Vagina (tissue), 2 donors: ENCODE data around the gene NFIX. TPM values are rescaled to one million over a fixed set of nuclear protein-coding genes. Genes with fewer than 3 reads are reported as not detected.

Experiments used
- DNase-seq, 2 donors: peaks; one replicate each; pipeline ENCODE4 v3.0.0-alpha.2; 2017; ENCODE audit errors: extremely low spot score in 2 of 2
- H3K27ac ChIP-seq: fragments of 200-600 bp; sonication (generic); one replicate; pipeline ENCODE4 v1.5.1; 2019
- H3K27me3 ChIP-seq: fragments of 200-600 bp; sonication (generic); one replicate; pipeline ENCODE4 v1.5.1; 2019
- H3K36me3 ChIP-seq, 2 donors: fragments of 200-600 bp; sonication (generic); one replicate each; pipeline ENCODE4 v1.5.1; 2017 to 2019
- H3K4me1 ChIP-seq: fragments of 200-600 bp; sonication (generic); one replicate; pipeline ENCODE4 v1.5.1; 2019
- H3K4me3 ChIP-seq, 2 donors: fragments of 200-600 bp; sonication (generic); 1 replicate in 1 of 2; 2 replicates in 1 of 2; pipeline ENCODE4 v1.5.1; 2016 to 2019
- H3K9me3 ChIP-seq: fragments of 200-600 bp; sonication (generic); one replicate; pipeline ENCODE4 v1.5.1; 2019
- CTCF ChIP-seq, 3 experiments: fragments of 450-650 bp in 2 of 3; fragments of 200-600 bp in 1 of 3; sonication (generic) in 1 of 3; IDR thresholded peaks; one replicate each; pipeline ENCODE4 v1.5.1; 2017 to 2019; ENCODE audit warnings: antibody characterized with exemption in 3 of 3, mild to moderate bottlenecking in 2 of 3, moderate library complexity in 2 of 3
- POLR2A ChIP-seq, 2 donors: fragments of 450-650 bp; IDR thresholded peaks; one replicate each; pipeline ENCODE4 v1.6.1; 2017; ENCODE audit warnings: antibody characterized with exemption in 2 of 2, mild to moderate bottlenecking in 2 of 2, moderate library complexity in 2 of 2
- POLR2AphosphoS5 ChIP-seq, 2 donors: sonication (generic); formaldehyde crosslinking; IDR thresholded peaks; one replicate each; pipeline ENCODE4 v1.9.0; 2017; ENCODE audit warnings: antibody characterized with exemption in 2 of 2, mild to moderate bottlenecking in 2 of 2, low read depth in 1 of 2; ENCODE audit not compliant: insufficient read depth in 1 of 2
- intact Hi-C: fragments of 100-400 bp; cut with DNase I; formaldehyde crosslinking; loops from one replicate; pipeline ENCODE4 v1.15.1; 2023
- total RNA-seq: library from RNA; depleted of rRNA; stranded (reverse); fragments of >200 nt; gene quantifications from one replicate; pipeline ENCODE4 v1.2.3, GENCODE V29; 2016

Gene NFIX
- total RNA-seq, 1 donor from 2014 or later = 81.8 TPM

DNA sequence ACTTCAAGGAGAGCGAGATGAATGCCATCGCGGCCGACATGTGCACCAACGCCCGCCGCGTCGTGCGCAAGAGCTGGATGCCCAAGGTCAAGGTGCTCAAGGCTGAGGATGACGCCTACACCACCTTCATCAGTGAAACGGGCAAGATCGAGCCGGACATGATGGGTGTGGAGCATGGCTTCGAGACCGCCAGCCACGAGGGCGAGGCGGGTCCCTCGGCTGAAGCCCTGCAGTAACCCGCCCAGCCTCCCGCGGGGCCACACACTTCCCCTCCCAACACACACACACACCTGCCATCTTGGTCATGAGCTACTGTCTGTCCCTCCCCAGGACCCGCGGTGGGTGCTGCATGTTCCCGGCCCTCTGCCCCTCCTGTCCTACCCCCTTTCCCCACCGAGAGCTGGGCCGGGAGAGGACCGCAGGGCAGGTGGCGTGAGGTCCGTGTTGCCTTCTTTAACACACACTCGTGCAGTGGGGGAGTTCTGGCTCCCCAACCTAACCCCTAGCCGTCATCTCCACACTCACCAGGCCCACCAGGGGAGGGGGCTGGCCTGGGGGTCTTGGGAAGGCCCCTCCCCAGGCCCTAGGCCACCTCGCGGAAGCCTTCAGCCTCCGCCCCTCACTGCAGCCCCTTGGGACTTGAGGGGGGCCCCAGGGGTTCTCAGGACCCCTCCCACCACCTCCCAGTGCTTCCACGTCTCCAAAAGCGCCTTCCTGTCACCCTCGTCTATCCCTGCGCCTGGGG, 143.1 kb downstream of the NFIX start:
- Histone ChIP-seq H3K27ac (no peak overlapping the region), H3K4me1 (no peaks in the 10 kb centered on the region), H3K36me3 (peaks cover 0 to 46% of the 10 kb centered on the region in 2 donors), H3K4me3 (no peak overlapping the region), H3K27me3 (no peaks in the 10 kb centered on the region), H3K9me3 (no peaks in the 10 kb centered on the region)
- no peak for DNase-seq
- TF ChIP-seq CTCF (IDR thresholded peaks at IDR 0.05) (no peak), POLR2A (IDR thresholded peaks at IDR 0.05) (no peak), POLR2AphosphoS5 (IDR thresholded peaks at IDR 0.05; ENCODE audit: insufficient read depth in 1 of 2, low read depth in 1 of 2) (no peak)
- intact Hi-C loops = no loop called here

DNA sequence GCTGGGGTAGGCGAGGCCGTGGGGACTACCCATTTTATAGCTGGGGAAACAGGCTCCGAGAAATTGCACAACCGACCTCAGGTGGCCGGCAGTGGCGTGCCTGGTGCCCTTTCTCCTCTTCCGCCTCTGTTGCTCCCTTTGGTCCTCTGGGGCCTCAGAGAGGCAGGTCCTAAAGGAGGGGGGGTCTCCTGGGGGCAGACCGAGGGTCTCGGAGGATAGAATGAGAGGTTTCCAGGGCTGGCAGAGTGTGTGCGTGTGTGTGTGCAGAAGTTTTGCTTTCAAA, 143.6 kb downstream of the NFIX start:
- intact Hi-C loops = no loop called here
- Histone ChIP-seq H3K4me1 (no peaks in the 10 kb centered on the region), H3K36me3 (peaks cover 0 to 46% of the 10 kb centered on the region in 2 donors), H3K27ac (no peak overlapping the region), H3K9me3 (no peaks in the 10 kb centered on the region), H3K27me3 (no peaks in the 10 kb centered on the region), H3K4me3 (no peak overlapping the region)
- DNase-seq = no peak
- TF ChIP-seq CTCF (IDR thresholded peaks at IDR 0.05) = no peak
- no peak for TF ChIP-seq POLR2AphosphoS5 (IDR thresholded peaks at IDR 0.05; ENCODE audit: insufficient read depth in 1 of 2, low read depth in 1 of 2)
- TF ChIP-seq POLR2A (IDR thresholded peaks at IDR 0.05) = no peak

DNA sequence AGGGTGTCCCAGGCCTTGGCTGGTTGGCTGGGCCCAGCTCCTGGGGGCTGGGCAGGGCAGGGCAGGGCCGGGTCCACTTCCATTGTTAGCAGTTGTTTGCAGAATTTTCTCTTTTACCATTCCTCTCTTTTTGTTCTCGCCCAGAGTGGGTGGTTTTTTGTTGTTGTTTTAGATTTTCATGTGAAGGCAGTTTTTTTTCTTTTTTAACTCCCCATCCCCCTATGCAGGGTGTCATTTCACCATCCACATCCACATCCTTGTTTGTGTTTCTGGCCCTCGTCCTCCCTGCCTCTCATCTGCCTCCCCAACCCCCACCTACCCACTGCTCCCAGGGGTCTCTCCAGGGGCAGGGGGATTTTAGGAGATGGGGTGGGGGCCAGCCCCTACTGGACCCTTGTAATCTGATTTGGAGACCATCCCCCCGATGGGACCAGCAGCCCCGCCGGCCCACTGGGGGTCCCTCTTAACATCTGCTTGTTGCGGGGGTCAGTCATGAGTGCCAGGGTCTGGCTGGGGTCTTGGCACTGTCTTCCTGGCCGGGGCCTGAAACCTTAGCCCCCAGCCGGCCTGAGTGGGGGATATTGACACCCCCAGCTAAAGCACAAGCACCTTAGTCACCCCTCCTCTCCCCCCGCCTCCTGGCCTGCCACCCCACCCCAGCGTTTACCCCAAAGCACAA, 144.5 kb downstream of the NFIX start:
- Histone ChIP-seq H3K36me3 (peaks cover 0 to 55% of the 10 kb centered on the region in 2 donors), H3K27ac (no peak overlapping the region), H3K4me1 (no peaks in the 10 kb centered on the region), H3K4me3 (no peak overlapping the region), H3K27me3 (no peaks in the 10 kb centered on the region), H3K9me3 (no peaks in the 10 kb centered on the region)
- TF ChIP-seq CTCF (IDR thresholded peaks at IDR 0.05) (no peak), POLR2A (IDR thresholded peaks at IDR 0.05) (no peak), POLR2AphosphoS5 (IDR thresholded peaks at IDR 0.05; ENCODE audit: insufficient read depth in 1 of 2, low read depth in 1 of 2) (no peak)
- intact Hi-C loops = loop anchor here (10.0 kb wide), 1 partner anchor 95 kb away; no protein-coding TSS in a partner anchor
- no peak for DNase-seq

DNA sequence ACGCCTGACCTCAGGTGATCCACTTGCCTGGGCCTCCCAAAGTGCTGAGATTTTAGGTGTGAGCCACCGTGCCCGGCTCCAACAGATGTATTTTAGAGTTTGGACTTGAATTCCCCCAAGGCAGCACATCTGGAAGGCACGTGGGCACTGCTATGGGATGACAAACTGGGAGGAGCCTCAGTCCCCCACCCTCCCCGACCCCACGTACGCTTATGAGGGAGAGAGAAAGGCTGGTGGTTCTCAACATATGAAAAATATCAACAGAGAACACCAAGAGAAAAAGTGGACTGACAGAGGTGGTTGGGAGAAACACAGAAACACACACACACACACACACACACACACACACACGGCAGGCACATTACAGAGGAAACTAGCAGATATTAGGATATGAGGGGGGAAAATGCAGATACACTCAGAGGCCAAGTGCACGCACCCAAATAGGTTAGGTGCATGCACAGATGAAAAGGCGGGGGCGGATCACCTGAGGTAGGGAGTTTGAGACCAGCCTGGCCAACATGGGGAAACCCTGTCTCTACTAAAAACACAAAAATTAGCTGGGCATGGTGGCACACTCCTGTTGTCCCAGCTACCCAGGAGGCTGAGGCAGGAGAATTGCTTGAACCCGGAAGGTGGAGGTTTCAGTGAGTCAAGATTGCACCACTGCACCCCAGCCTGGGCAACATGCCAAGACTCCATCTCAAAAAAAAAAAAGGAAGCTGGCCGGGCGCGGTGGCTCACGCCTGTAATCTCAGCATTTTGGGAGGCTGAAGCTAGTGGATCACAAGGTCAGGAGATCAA, 151.7 kb downstream of the NFIX start:
- H3K27me3 ChIP-seq = no peaks in the 10 kb centered on the region
- H3K36me3 ChIP-seq = peaks cover 0 to 9% of the 10 kb centered on the region in 2 donors
- peaks cover 14% of the 10 kb centered on the region for H3K4me1 ChIP-seq
- DNase-seq = no peak
- H3K27ac ChIP-seq = no peak overlapping the region
- no peak overlapping the region for H3K4me3 ChIP-seq
- TF ChIP-seq POLR2A (IDR thresholded peaks at IDR 0.05) (no peak), POLR2AphosphoS5 (IDR thresholded peaks at IDR 0.05; ENCODE audit: insufficient read depth in 1 of 2, low read depth in 1 of 2) (peak in 1 of 2 donors; percentile 21)
- H3K9me3 ChIP-seq = no peaks in the 10 kb centered on the region
- intact Hi-C loops = loop anchor here (10.0 kb wide), 1 partner anchor 88 kb away; no protein-coding TSS in a partner anchor

Other genes starting within 250 kb of the NFIX start
- 1.2 TPM for gene BEST2, start 243.7 kb upstream of the NFIX start, total RNA-seq
- 65.6 TPM for gene HOOK2, start 219.9 kb upstream of the NFIX start, total RNA-seq
- 1,161 TPM for gene JUNB, start 204.0 kb upstream of the NFIX start, total RNA-seq
- gene PRDX2, start 193.7 kb upstream of the NFIX start, total RNA-seq = 190 TPM
- not detected for gene THSD8, start 193.4 kb upstream of the NFIX start, total RNA-seq
- 10.8 TPM for gene RNASEH2A, start 188.9 kb upstream of the NFIX start, total RNA-seq
- gene RTBDN, start 160.9 kb upstream of the NFIX start, total RNA-seq = 8.8 TPM
- 1.2 TPM for gene MAST1, start 157.0 kb upstream of the NFIX start, total RNA-seq
- 23.6 TPM for gene DNASE2, start 114.0 kb upstream of the NFIX start, total RNA-seq
- gene KLF1, start 108.3 kb upstream of the NFIX start, total RNA-seq = not detected
- 23.6 TPM for gene GCDH, start 104.3 kb upstream of the NFIX start, total RNA-seq
- not detected for gene SYCE2, start 76.2 kb upstream of the NFIX start, total RNA-seq
- 44.2 TPM for gene FARSA, start 61.8 kb upstream of the NFIX start, total RNA-seq
- 303 TPM for gene CALR, start 56.9 kb upstream of the NFIX start, total RNA-seq
- 85.9 TPM for gene RAD23A, start 49.6 kb upstream of the NFIX start, total RNA-seq
- gene GADD45GIP1, start 38.3 kb upstream of the NFIX start, total RNA-seq = 80.3 TPM
- gene DAND5, start 25.9 kb upstream of the NFIX start, total RNA-seq = not detected
- gene LYL1, start 107.4 kb downstream of the NFIX start, total RNA-seq = 11.5 TPM
- 28.0 TPM for gene TRMT1, start 121.3 kb downstream of the NFIX start, total RNA-seq
- gene NACC1, start 122.8 kb downstream of the NFIX start, total RNA-seq = 22.6 TPM
- gene STX10, start 154.9 kb downstream of the NFIX start, total RNA-seq = 71.5 TPM
- 152 TPM for gene IER2, start 154.9 kb downstream of the NFIX start, total RNA-seq